ENCODE measurements around the gene PCDHA1.
"Not testable (repeated sequence)": the region's sequence is repeated elsewhere in the genome, so short reads cannot be mapped to it uniquely, and the experiment has no call there.

PCDHA1 gene

GRCh38 chr5:140808241-140808888 is 22.4 kb downstream of the PCDHA1 start:
- DNase-seq, result not testable (repeated sequence)

GRCh38 chr5:140808889-140809291 is 22.9 kb downstream of the PCDHA1 start:
- no peak for DNase-seq

DNA sequence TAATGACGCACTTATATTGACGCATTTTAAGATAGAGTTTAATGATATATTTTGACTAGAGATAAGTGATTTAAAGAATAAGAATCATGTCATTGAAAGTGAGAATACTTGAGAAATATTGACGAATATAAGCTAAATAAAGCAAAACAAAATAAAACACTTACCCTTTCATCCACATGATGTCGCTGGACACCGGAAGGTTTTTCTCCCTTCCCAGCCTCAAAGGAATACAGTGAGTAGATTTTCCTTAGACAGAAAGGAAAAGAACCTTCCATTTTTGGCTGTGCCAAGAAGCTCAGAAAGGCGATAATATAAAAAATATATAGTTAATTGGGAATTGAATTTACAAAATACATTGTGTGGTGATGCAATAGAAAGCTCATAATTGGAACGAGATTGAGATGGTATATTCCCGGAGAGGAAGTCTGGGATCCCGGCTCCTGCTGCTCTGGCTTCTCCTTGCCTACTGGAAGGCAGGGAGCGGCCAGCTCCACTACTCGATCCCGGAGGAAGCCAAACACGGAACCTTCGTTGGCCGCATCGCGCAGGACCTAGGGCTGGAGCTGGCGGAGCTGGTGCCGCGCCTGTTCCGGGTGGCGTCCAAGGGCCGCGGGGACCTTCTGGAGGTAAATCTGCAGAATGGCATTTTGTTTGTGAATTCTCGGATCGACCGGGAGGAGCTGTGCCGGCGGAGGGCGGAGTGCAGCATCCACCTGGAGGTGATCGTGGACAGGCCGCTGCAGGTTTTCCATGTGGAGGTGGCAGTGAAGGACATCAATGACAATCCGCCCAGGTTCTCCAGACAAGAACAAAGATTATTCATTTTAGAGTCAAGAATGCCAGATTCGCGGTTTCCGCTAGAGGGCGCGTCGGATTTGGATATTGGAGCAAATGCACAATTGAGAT is 35.7 kb downstream of the PCDHA1 start, which contains the start of gene PCDHA5:
TSS of gene PCDHA5 (plus strand) at position 239 of the 906 bp plus-strand sequence.
- no peak for DNase-seq

DNA sequence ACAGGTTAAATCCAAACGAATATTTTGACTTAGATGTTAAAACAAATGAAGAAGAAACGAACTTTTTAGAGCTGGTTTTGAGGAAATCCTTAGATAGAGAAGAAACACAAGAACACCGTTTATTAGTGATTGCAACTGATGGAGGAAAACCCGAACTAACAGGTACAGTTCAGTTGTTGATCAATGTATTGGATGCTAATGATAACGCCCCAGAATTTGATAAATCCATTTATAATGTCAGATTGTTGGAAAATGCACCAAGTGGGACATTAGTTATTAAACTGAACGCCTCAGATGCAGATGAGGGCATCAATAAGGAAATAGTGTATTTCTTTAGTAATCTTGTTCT is 36.3 kb downstream of the PCDHA1 start:
- no peak for DNase-seq

DNA sequence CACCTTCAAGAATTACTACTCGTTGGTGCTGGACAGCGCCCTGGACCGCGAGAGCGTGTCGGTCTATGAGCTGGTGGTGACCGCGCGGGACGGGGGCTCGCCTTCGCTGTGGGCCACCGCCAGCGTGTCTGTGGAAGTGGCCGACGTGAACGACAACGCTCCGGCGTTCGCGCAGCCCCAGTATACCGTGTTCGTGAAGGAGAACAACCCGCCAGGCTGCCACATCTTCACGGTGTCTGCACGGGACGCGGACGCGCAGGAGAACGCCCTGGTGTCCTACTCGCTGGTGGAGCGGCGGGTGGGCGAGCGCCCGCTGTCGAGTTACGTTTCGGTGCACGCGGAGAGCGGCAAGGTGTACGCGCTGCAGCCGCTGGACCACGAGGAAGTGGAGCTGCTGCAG is 37.0 kb downstream of the PCDHA1 start:
- DNase-seq, result not testable (repeated sequence)

DNA sequence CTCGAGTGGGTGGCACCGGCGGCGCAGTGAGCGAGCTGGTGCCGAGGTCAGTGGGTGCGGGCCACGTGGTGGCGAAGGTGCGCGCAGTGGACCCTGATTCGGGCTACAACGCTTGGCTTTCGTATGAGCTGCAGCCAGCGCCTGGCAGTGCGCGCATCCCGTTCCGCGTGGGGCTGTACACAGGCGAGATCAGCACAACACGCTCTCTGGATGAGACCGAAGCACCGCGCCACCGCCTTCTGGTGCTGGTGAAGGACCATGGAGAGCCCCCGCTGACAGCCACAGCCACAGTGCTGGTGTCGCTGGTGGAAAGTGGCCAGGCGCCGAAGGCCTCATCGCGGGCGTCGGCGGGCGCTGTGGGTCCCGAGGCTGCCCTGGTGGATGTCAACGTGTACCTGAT is 37.5 kb downstream of the PCDHA1 start:
- DNase-seq, result no peak

- no peak for DNase-seq
Measured at GRCh38 chr5:140827704-140828361, 41.9 kb downstream of the PCDHA1 start, which contains the start of gene PCDHA6. Gene PCDHA6 (plus strand): TSS chr5:140827960. CDS start chr5:140828092, 132 bp downstream.

DNA sequence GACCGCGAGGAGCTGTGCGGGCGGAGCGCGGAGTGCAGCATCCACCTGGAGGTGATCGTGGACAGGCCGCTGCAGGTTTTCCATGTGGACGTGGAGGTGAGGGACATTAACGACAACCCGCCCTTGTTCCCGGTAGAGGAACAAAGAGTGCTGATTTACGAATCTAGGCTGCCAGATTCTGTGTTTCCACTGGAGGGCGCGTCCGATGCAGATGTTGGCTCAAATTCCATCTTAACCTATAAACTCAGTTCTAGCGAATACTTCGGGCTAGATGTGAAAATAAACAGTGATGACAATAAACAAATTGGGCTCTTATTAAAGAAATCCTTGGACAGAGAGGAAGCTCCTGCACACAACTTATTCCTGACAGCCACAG is 42.4 kb downstream of the PCDHA1 start:
- DNase-seq, result no peak

- DNase-seq, result not testable (repeated sequence)
Measured at GRCh38 chr5:140829511-140830501, 43.9 kb downstream of the PCDHA1 start.

DNA sequence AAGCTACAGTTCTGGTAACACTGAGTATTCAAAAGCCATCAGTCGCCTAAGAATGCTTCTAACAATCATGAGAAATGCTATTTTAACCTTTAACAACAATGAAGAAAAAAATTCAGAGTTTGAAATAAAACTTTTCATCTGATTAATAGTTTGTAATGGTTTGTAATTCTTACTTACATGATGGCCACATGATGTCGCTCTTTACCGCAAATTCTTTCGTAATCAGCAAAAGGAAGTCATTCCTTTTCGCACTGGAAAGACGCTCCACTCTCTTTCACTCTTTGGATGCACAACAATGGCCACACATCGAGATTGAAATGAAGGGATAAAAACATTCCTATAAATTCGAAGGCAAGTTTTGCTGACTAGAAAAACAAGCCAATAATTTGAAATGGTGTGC is 48.1 kb downstream of the PCDHA1 start, which contains the start of gene PCDHA7:
TSS of gene PCDHA7 (plus strand) at position 277 of the 400 bp plus-strand sequence. CDS start at position 392, 115 bp downstream.
- DNase-seq, result no peak

- not testable (repeated sequence) for DNase-seq
Measured at GRCh38 chr5:140834439-140835008, 48.6 kb downstream of the PCDHA1 start.

DNA sequence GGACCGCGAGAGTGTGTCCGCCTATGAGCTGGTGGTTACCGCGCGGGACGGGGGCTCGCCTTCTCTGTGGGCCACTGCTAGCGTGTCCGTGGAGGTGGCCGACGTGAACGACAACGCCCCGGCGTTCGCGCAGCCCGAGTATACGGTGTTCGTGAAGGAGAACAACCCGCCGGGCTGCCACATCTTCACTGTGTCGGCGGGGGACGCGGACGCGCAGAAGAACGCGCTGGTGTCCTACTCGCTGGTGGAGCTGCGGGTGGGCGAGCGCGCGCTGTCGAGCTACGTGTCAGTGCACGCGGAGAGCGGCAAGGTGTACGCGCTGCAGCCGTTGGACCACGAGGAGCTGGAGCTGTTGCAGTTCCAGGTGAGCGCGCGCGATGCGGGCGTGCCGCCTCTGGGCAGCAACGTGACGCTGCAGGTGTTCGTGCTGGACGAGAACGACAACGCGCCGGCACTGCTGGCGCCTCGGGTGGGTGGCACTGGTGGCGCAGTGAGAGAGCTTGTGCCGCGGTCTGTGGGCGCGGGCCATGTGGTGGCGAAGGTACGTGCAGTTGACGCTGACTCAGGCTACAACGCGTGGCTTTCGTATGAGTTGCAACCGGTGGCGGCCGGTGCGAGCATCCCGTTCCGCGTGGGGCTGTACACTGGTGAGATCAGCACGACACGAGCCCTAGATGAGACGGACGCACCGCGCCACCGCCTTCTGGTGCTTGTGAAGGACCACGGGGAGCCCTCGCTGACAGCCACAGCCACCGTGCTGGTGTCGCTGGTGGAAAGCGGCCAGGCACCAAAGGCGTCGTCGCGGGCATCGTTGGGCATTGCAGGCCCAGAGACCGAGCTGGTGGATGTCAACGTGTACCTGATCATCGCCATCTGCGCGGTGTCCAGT is 49.9 kb downstream of the PCDHA1 start:
- no peak for DNase-seq

DNA sequence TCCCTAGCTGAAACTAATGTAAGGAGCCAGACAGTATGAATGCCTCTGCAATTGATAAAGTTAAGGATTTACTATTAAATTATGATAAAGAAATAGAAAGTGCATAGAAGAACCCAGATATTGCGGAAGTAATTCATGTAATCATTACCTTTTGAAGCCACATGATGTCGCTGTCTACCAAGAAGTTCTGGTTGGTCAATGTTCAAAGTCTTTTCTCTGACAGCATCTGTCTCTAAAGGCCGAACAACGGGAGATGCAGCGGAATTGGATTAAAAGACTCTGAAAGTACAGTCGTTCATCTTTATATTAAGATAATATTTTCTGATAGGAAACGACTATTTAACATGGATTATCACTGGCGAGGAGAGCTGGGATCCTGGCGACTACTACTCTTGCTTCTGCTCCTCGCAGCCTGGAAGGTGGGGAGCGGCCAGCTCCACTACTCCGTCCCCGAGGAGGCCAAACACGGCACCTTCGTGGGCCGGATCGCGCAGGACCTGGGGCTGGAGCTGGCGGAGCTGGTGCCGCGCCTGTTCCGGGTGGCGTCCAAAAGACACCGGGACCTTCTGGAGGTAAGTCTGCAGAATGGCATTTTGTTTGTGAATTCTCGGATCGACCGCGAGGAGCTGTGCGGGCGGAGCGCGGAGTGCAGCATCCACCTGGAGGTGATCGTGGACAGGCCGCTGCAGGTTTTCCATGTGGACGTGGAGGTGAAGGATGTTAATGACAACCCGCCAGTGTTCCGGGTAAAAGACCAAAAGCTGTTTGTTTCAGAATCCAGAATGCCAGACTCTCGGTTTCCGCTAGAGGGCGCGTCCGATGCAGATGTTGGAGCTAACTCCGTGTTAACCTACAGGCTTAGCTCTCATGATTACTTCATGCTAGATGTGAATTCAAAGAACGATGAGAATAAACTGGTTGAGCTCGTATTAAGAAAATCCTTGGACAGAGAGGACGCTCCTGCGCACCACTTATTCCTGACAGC is 55.3 kb downstream of the PCDHA1 start, which contains the start of gene PCDHA8:
TSS of gene PCDHA8 (plus strand) at position 210 of the 985 bp plus-strand sequence. CDS start at position 345, 135 bp downstream.
- DNase-seq, result no peak

DNA sequence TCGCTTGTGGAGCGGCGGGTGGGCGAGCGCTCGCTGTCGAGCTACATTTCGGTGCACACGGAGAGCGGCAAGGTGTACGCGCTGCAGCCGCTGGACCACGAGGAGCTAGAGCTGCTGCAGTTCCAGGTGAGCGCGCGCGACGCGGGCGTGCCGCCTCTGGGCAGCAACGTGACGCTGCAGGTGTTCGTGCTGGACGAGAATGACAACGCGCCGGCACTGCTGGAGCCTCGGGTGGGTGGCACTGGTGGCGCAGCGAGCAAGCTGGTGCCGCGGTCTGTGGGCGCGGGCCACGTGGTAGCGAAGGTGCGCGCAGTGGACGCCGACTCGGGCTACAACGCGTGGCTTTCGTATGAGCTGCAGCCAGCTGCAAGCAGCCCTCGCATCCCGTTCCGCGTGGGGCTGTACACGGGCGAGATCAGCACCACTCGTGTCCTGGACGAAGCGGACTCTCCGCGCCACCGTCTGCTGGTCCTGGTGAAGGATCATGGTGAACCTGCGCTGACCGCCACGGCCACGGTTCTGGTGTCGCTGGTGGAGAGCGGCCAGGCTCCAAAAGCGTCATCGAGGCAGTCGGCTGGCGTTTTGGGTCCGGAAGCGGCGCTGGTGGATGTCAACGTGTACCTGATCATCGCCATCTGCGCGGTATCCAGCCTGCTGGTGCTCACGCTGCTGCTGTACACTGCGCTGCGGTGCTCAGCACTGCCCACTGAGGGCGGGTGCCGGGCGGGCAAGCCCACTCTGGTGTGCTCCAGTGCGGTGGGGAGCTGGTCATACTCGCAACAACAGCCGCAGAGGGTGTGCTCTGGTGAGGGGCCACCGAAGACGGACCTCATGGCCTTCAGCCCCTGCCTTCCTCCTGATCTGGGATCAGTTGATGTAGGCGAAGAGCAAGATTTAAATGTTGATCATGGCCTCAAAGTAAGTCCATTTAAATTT is 57.1 kb downstream of the PCDHA1 start:
- no peak for DNase-seq

GRCh38 chr5:140848139-140849102 is 62.5 kb downstream of the PCDHA1 start, which contains the start of gene PCDHA9:
Gene PCDHA9 (plus strand): TSS chr5:140848382. CDS start chr5:140848496, 114 bp downstream.
- DNase-seq, result not testable (repeated sequence)
